HG02759 (cell line): Measurements from ENCODE around the gene FAM111B.

Source experiments
- ATAC-seq: cut with Tn5 transposase; IDR thresholded peaks from one replicate; pipeline ENCODE4 v1.9.1; 2021; ENCODE audit warnings: mild to moderate bottlenecking, moderate library complexity; ENCODE audit not compliant: unreplicated experiment

Gene FAM111B

GRCh38 chr11:59154610-59155009 is 47.6 kb downstream of the FAM111B start:
- ATAC-seq, result no peak

GRCh38 chr11:59157433-59157832 is 50.4 kb downstream of the FAM111B start:
- ATAC-seq, result no peak

- peak; percentile 97 for ATAC-seq
Measured at GRCh38 chr11:59158206-59159068, 51.4 kb downstream of the FAM111B start.

- ATAC-seq, result no peak
Measured at GRCh38 chr11:59164028-59164427, 57.0 kb downstream of the FAM111B start.

- ATAC-seq, result peak; percentile 76
Measured at GRCh38 chr11:59171508-59172322, 64.7 kb downstream of the FAM111B start, which contains the start of gene DTX4. Gene DTX4 (plus strand): TSS chr11:59172132. CDS start chr11:59172596, 464 bp downstream.

GRCh38 chr11:59172345-59173079 is 65.5 kb downstream of the FAM111B start:
- peak; percentile 33 for ATAC-seq

- ATAC-seq, result peak; percentile 1
Measured at GRCh38 chr11:59173080-59173963, 66.3 kb downstream of the FAM111B start.

- no peak for ATAC-seq
Measured at GRCh38 chr11:59173964-59174663, 67.1 kb downstream of the FAM111B start.

GRCh38 chr11:59174664-59175033 is 67.6 kb downstream of the FAM111B start:
- ATAC-seq, result no peak

GRCh38 chr11:59175091-59175501 is 68.1 kb downstream of the FAM111B start:
- ATAC-seq, result no peak

GRCh38 chr11:59176330-59176729 is 69.3 kb downstream of the FAM111B start:
- no peak for ATAC-seq
